GM18951 (cell line): ENCODE data around the gene IRGC.

ENCODE experiments used
- POLR2A ChIP-seq: IDR thresholded peaks from 4 replicates; pipeline ENCODE4 v1.6.1; 2011; ENCODE audit warnings: mild to moderate bottlenecking; ENCODE audit not compliant: insufficient read length, insufficient read depth; ENCODE audit errors: extremely low read depth
- in situ Hi-C: fragments of 300-500 bp; cut with MboI; formaldehyde crosslinking; loops from one replicate; pipeline ENCODE4 v1.12.0; 2022; ENCODE audit warnings: low sequenced_read_pairs, mixed read lengths, inconsistent platforms; ENCODE audit not compliant: unreplicated experiment

IRGC gene

DNA sequence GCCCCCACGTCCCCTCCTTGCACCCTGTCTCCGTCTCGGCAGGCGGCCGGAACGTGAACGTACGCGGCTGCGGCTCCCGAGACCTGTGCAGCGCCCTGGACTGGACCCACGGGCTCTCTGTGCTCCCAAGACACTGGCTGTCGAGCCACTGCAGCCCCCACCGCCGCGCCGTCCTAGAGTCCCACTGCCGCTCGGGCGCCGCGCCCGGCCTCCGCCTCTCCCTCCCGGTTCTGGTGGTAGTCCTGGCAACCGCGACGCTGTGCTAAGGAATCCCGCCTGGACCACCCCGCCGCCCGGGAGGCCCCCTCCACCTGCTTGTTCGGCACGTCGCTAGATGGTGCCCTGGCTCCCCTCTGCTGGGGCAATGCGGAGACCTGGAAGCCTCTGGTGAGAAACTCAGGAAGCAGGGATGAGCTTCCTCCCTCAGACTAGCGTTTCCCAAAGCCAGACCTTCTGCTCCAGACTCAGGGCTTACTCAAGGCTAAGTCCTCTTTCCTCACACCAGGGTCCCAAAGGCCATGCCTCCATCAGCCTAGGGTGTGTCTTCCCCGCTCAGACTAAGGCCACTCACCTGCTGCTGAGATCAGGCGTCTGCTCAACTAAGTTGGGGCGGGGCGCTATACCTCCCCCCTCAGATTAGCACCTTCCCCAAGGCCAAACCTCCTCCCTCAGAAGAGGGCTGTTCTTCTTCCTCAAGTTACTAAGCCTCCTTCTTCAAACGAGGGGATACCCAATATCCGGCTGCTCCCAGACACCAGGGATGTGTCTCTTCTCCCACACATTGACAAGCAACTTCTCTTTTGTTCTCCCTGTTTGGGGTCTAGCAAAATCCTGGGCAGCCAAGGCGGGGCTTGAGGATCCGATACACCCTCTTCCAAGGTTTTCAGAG is 16.1 kb upstream of the IRGC start:
- TF ChIP-seq POLR2A, result no peak
- in situ Hi-C loops, result no loop called here

DNA sequence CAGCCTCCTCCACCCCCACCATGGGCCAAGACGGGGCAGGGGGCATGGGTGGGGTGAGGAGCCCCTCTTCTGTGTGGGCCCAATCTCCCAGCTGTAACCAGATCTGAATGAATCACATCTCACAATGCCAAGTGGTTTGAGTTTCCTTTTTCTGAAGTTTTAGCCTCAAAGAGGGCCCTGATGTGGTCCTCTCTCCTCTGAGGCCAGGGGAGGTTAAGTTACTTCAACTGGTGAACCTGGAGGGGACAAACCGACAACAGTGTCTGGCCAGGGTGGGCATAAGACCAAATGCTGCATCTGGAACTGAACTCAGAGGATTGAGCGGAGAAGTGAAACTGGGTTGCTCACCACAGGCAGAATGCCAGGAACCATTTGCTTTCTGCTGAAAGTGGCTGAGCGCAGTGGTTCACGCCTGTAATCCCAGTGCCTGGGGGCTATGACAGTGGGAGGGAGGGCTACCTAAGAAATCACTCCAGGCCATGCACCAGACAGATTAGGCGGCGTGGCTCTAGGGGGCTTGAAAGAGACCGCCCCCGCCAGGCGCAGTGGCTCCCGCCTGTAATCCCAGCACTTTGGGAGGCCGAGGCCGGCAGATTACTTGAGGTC is 15.4 kb upstream of the IRGC start:
- TF ChIP-seq POLR2A, result no peak
- in situ Hi-C loops, result no loop called here

DNA sequence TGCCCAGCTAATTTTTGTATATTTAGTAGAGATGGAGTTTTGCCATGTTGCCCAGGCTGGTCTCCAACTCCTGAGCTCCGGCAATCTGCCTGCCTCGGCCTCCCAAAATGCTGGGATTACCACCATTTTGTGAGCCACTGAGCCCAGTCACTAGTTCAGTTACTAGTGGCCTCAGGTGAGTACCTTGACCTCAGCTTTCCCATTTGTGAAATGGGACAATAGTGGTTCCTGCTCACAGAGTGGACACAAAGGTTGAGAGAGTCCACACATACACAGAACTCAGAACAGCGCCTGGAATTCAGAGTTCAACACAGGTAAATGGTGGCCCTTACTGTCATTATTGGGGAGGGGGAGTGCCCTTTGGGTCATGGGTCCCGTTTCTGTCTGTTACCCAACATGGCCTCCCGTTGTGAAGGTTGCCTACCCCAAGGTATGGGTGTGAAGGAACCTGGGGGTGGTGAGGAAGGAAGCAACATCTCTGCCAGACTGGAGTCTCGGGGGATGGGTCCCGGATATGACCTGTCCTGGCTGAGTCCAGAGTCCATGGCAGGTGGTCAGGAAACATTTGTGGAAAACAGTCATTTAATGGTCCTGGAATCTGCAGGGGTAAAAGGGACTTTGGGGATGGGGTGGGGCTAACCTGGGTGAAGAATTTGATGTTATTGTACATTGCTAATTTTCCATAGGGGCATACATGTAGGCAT is 11.7 kb upstream of the IRGC start:
- in situ Hi-C loops, result no loop called here
- TF ChIP-seq POLR2A, result no peak

GRCh38 chr19:43705729-43706128 is 10.1 kb upstream of the IRGC start:
- in situ Hi-C loops, result no loop called here
- no peak for TF ChIP-seq POLR2A

- TF ChIP-seq POLR2A, result no peak
- in situ Hi-C loops, result no loop called here
Measured at GRCh38 chr19:43707158-43707712, 8.6 kb upstream of the IRGC start.

DNA sequence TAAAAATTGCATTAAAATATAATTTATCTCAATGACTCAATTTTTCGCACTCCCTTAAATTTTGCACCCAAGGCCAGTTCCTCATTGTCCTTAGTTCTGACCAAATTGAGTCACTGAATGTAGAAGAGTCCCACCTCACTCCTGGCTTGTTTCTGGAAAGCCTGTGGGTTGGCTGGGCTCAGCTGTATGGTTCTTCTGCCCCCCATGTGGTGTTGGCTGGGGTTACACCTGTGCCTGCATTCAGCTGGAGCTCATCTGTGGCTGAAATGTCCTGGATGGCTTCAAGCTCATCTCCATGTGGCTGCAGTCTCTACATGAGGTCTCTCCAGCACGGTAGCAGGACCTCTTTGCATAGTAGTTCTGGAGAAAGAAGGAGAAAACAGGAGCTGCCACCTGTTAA is 7.2 kb upstream of the IRGC start:
- in situ Hi-C loops, result no loop called here
- no peak for TF ChIP-seq POLR2A

DNA sequence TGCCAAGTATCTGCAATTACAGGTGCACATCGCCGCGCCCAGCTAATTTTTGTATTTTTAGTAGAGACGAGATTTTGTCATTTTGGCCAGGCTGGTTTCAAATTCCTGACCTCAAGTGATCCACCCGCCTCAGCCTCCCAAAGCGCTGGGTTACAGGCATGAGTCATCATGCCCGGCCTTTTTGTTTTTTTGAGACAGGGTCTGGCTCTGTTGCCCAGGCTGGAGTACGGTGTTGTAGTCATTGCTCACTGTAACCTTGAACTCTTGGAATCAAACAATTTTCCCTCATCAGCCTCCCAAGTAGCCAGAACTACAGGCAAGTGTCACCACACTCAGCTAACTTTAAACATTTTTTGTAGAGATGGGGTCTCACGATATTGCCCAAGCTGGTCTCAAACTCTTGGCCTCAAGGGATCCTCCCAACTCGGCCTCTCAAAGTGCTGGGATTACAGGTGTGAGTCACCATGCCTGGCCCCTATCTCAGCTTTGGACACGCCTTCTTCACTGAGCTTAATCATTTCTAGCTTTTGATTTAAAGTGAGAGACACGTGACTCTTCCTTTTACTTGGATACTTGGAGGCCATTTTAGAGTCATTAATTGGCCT is 4.0 kb upstream of the IRGC start:
- in situ Hi-C loops, result no loop called here
- no peak for TF ChIP-seq POLR2A

DNA sequence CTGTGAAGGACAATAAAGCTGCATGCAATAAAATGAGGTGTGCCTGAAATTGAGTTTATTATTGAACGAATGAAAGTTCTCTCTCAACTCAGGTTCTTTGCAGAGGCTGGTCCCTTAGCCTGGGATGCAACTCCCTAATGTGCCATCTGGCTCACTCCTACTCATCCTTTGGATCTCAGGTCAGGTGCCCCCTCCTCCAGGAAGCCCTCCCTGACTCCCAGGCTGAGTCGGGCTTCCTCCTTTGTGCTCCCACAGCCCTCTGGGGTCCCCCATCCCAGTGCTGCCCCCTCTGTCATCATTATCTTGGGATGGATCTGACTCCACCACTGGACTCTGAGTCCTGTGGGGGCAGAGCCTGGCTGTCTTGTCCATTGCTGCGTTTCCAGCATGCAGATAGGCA is 2.7 kb upstream of the IRGC start:
- no peak for TF ChIP-seq POLR2A
- in situ Hi-C loops, result no loop called here

DNA sequence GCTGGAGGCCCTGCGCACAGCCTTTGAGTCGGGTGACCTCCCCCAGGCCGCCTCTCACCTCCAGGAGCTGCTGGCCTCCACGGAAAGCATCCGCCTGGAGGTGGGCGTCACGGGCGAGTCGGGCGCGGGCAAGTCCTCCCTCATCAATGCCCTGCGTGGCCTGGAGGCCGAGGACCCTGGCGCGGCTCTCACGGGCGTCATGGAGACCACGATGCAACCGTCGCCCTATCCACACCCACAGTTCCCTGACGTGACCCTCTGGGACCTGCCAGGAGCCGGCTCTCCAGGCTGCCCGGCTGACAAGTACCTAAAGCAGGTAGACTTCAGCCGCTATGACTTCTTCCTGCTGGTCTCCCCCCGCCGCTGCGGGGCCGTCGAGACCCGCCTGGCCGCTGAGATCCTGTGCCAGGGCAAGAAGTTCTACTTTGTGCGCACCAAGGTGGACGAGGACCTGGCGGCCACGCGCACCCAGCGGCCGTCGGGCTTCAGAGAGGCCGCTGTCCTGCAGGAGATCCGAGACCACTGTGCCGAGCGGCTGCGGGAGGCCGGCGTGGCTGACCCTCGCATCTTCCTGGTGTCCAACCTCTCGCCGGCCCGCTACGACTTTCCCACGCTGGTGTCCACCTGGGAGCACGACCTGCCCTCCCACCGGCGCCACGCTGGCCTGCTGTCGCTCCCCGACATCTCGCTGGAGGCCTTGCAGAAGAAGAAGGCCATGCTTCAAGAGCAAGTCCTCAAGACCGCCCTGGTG is 2.9 kb downstream of the IRGC start:
- TF ChIP-seq POLR2A, result no peak
- in situ Hi-C loops, result no loop called here

- in situ Hi-C loops, result no loop called here
Measured at GRCh38 chr19:43719378-43719868, 3.5 kb downstream of the IRGC start.

DNA sequence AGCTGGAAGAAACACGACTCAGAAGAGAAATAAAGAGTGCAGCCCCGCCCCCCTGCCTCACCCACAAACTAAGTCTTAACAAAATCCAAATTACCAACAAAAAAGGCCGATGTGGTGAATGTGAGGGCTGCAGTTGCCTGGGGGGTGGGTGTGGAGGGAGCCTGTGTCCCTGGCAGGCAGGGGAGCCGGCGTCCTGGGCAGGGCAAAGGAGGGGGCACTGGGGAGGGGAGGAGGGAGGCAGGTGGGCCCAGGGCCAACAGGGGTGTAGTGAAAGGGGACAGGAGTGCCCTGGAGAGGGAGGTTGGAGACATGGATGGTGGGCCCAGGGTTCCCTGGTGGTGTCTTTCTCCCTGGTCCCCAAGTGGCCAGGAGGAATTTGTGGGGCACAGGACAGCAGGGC is 4.0 kb downstream of the IRGC start:
- TF ChIP-seq POLR2A, result no peak
- in situ Hi-C loops, result no loop called here

More at GRCh38 chr19:43719378-43719868, 3.5 kb downstream of the IRGC start:
- no peak for TF ChIP-seq POLR2A

GRCh38 chr19:43720936-43721335 is 5.1 kb downstream of the IRGC start:
- TF ChIP-seq POLR2A, result no peak
- in situ Hi-C loops, result no loop called here

- in situ Hi-C loops, result no loop called here
- TF ChIP-seq POLR2A, result no peak
Measured at GRCh38 chr19:43721469-43722048, 5.7 kb downstream of the IRGC start.
